ENCODE results near the gene AZIN2.
"Not testable (repeated sequence)": the region's sequence is repeated elsewhere in the genome, so short reads cannot be mapped to it uniquely, and the experiment has no call there.

The AZIN2 gene

DNA sequence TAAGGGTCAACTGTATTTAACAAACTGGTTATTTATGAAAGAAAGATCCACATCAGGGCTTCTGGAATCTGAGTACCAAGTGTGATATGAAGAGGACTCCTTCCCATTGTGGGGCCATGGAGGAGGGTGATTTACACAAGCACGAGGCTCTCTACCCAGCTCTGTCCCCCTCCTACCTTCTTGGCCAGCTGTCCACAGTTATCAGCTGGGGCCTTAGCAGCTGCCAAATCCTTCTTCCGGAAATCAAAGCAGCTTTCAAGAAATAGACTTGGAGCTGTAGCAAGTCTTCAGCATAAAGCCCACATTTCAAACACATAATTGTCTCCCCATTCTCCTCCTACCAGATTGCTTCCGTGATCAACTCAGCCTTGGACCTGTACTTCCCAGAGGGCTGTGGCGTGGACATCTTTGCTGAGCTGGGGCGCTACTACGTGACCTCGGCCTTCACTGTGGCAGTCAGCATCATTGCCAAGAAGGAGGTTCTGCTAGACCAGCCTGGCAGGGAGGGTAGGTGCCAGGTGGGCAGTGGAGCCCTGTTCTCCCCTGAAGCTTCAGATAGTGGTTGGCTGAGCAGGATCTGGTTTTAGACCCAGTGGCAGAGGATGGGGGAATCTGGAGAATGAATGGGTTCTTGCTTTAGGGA lies 15.5 kb downstream of the AZIN2 start:
- no peak for DNase-seq

- DNase-seq = no peak
Measured at GRCh38 chr1:33097137-33097611, 16.2 kb downstream of the AZIN2 start.

DNA sequence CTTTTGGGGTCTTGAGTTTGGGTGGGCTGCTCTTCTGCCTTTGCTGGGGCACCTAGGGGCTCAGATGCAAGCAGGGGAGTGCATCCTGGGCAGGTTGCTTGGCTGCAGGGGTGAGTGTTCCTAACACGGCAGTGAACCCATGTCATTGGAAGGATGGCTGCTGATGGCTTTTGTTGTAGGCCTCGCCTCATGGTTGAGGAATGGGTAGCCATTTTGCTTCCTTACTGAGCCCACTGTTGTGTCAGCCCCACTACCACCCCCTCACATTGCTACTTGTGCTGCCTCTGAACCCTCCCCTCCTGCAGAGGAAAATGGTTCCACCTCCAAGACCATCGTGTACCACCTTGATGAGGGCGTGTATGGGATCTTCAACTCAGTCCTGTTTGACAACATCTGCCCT lies 16.8 kb downstream of the AZIN2 start:
- no peak for DNase-seq

- DNase-seq = no peak
Measured at GRCh38 chr1:33098371-33098770, 17.4 kb downstream of the AZIN2 start.

DNA sequence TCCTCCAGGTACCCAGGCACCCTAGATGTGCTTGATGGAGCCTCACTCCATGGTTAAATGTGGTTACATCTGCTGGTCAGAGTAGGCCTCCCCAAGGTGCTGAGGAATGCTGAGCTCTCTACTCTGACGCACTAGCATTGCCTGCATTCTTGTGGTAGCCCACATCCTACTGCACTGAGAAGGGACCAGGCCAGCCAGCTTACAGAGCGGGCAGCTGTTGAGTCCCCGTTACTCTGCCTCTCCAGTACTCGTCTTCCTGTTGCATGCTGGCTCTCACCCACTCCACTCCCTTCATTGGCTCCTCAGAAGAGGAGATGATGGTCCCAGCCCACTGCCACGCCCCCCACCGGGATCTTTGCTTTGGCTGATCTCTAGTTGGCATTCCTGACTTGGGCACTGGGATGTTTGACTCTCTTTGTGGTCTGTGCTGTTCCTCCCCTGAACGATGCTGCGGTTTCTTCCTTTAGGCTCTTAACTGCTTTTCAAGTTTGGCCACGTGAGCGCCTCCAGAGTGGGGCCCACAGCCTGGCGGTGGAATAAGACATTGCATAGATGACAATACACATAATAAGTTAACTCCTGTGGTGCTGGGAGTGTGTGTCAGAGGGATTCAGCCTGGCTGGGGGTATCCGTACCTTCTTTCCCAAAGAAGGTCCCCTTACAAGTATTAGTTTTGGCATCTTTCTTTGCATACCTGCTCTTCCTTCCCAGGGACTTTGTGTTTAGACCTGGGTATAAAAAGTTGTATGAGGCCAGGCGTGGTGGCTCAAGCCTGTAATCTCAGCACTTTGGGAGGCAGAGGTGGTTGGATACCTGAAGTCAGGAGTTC lies 18.6 kb downstream of the AZIN2 start:
- DNase-seq = peak; percentile 80

DNA sequence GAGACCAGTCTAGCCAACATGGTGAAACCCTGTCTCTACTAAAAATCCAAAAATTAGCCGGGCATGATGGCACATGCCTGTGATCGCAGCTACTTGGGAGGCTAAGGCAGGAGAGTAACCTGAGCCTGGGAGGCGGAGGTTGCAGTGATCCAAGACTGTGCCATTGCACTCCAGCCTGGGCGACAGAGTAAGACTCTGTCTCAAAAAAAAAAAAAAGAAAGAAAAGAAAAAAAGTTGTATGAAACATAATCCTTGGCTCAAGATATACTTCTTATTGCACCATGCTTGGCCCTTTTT lies 19.1 kb downstream of the AZIN2 start:
- DNase-seq = not testable (repeated sequence)

- no peak for DNase-seq
Measured at GRCh38 chr1:33110477-33110876, 29.5 kb downstream of the AZIN2 start.

DNA sequence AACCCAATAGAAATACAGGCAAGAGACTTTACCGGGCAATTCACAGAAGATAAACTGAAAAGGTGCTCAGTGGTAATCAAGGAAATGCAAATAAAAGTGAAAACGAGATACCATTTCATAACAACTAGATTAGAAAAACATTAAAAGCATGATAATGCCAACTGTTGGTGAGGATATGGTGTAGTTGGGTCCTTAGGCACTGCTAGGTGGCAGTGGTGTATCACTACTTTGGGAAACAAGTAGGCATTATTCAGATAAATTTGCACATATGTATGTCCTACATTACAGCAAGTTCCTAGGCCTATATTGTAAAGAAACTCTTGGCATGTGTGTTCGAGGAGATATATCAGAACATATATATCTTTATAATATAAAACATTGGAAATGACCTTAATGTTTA lies 31.0 kb downstream of the AZIN2 start:
- no peak for DNase-seq

GRCh38 chr1:33117440-33118085 lies 36.6 kb downstream of the AZIN2 start:
- DNase-seq = no peak

GRCh38 chr1:33118274-33118673 lies 37.3 kb downstream of the AZIN2 start:
- DNase-seq = no peak

DNA sequence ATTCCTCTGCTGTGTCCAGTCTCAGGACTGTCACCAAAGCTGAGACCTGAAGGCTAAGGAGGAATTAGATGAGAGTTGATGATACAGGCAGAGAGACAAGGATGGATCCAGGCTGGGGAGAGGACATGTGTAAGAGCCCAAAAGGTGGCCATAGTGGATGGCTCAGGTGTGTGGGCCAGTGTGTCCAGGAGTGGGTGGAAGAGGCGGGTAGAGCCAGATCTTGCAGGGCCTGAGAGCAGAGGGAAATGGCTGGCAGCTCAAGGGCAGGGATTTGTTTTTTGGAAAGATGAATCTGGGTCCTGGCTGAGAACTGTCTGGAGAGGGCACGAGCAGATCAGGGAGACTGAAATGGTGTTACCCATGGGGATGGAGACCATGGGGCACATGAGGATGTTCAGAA lies 38.1 kb downstream of the AZIN2 start:
- no peak for DNase-seq

- no peak for DNase-seq
Measured at GRCh38 chr1:33119532-33120217, 38.7 kb downstream of the AZIN2 start.

GRCh38 chr1:33120436-33121231 lies 39.7 kb downstream of the AZIN2 start:
- DNase-seq = no peak

- DNase-seq = no peak
Measured at GRCh38 chr1:33121728-33122127, 40.8 kb downstream of the AZIN2 start.

GRCh38 chr1:33122483-33123178 lies 41.7 kb downstream of the AZIN2 start:
- DNase-seq = no peak

- no peak for DNase-seq
Measured at GRCh38 chr1:33123266-33123665, 42.3 kb downstream of the AZIN2 start.

- DNase-seq = not testable (repeated sequence)
Measured at GRCh38 chr1:33124647-33125046, 43.7 kb downstream of the AZIN2 start.

- DNase-seq = no peak
Measured at GRCh38 chr1:33126411-33127000, 45.6 kb downstream of the AZIN2 start.

GRCh38 chr1:33127001-33127823 lies 46.3 kb downstream of the AZIN2 start:
- peak; percentile 99 for DNase-seq

DNA sequence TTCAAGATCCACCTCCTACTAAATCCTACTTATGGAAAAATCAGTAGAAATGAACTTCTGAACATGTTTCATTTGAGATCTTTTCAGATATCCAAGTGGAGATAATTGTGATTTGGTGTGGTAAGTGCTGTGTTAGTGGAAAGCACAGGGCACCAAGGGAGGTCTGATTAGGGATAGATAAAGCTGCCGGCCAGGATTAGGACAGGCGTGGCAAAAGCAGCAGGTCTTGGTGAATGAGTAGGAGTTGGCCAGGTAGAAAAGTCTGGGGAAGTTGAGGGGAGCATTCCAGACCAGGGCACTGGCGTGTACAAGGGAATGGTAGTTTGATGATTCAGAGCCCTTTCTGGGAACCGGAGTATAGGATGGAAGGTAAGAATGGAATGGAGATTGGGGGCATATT lies 47.8 kb downstream of the AZIN2 start:
- DNase-seq = no peak

DNA sequence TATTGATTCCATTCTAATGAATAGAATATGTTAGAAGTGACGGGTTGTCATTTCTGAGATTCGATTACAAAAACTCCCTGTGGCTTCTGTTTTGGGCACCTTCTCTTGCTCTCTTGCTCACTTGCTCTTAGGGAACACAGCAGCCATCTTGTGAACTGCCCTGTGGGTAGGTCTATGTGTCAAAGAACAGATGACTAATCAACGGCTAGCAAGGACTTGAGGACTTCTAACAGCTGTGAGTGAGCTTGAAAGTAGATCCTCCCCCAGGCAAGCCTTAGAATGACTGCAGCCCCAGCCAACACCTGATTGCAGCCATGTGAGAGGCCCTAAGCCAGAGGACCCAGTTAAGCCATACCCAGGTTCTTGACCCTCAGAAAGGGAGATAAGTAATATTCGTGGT lies 49.3 kb downstream of the AZIN2 start:
- no peak for DNase-seq

Data from right forelimb (tissue), 1 donor.